Measurements from ENCODE around the gene P2RY12. TPM values are rescaled to one million over a fixed set of nuclear protein-coding genes. Genes with fewer than 3 reads are reported as not detected.

The P2RY12 gene
- total and polyA plus RNA-seq, 9 of the 15 experiments (the other 6 are each of a cell fraction or from before 2014, with no cell fraction given) = not detected

GRCh38 chr3:151289445-151289844, 95.1 kb downstream of the P2RY12 start:
- Histone ChIP-seq H3K4me2 (ENCODE audit: insufficient read depth, low read length) (no peak overlapping the region), H3K36me3 (ENCODE audit: control insufficient read depth, insufficient read depth, low read length) (no peaks in the 10 kb centered on the region), H3K27ac (ENCODE audit: extremely low read depth, low read depth, low read length) (no peak overlapping the region), H4K20me1 (replicated peaks; ENCODE audit: control insufficient read depth, insufficient read depth, low read length) (no peaks in the 10 kb centered on the region), H3K27me3 (ENCODE audit: control insufficient read depth in 2 of 2, insufficient read depth in 2 of 2, low read length in 2 of 2) (peaks cover 7 to 12% of the 10 kb centered on the region in 2 experiments; a peak in 2 of 5 replicates), H3K9me3 (replicated peaks; ENCODE audit: control insufficient read depth, insufficient read depth, low read depth, low read length) (no peaks in the 10 kb centered on the region), H3K9me1 (ENCODE audit: control insufficient read depth, insufficient read depth, low read length) (no peaks in the 10 kb centered on the region), H3K79me2 (ENCODE audit: control insufficient read depth, insufficient read depth, low read length) (no peaks in the 10 kb centered on the region), H3K4me3 (no peak overlapping the region), H3K9ac (ENCODE audit: insufficient read depth in 1 of 2, low read depth in 2 of 2, low read length in 2 of 2) (no peak overlapping the region), H2AFZ (ENCODE audit: low read depth, low read length) (no peak overlapping the region), H3K4me1 (replicated peaks in 1 of 2; ENCODE audit: control insufficient read depth in 2 of 2, insufficient read depth in 2 of 2, low read length in 2 of 2) (no peaks in the 10 kb centered on the region; a peak in 1 of 5 replicates)
- WGBS (ENCODE audit: insufficient coverage, low coverage, missing lambda C conversion rate) = 0% methylated on average over 3 of the region's 3 CpGs
- DNase-seq (ENCODE audit: extremely low read depth in 1 of 4, low spot score in 3 of 4) (no peak), FAIRE-seq (no peak), ATAC-seq (no peak)
- no TSS peak for BruUV-seq (replicated peaks)
- POLR2A ChIA-PET = no interaction called here
- in situ Hi-C loops (cut with MboI) (loop anchor here (10.0 kb wide), 1 partner anchor 125 kb away; no protein-coding TSS in a partner anchor), intact Hi-C loops (cut with micrococcal nuclease) (no loop called here)
- CTCF ChIA-PET (ENCODE audit: low intra/inter-chr PET ratio) = no interaction called here
- TF ChIP-seq REST (IDR thresholded peaks at IDR 0.05; ENCODE audit: borderline replicate concordance) (no peak), REST (CRISPR knock-in tag; IDR thresholded peaks at IDR 0.05; ENCODE audit: low read depth) (no peak), ZMIZ1 (IDR thresholded peaks at IDR 0.05; ENCODE audit: low read depth in 2 of 2, low read length in 2 of 2) (no peak), HNRNPK (IDR thresholded peaks at IDR 0.05; ENCODE audit: low read depth, low read length, poor library complexity, severe bottlenecking) (no peak), PRMT5 (CRISPR knock-in tag; IDR thresholded peaks at IDR 0.05) (no peak), ZNF398 (CRISPR knock-in tag; IDR thresholded peaks at IDR 0.05) (no peak)

Measured in K562 (cell line).